Middle frontal gyrus (tissue), 1 donor: ENCODE results near the gene MAP2K3.
A peak's percentile ranks its signal among the peaks of the same experiment; 100 is the strongest.

Experiments
- DNase-seq: peaks from one replicate; pipeline ENCODE4 v3.0.0-alpha.2; 2015; ENCODE audit warnings: low spot score; ENCODE audit errors: extremely low spot score

The MAP2K3 gene

GRCh38 chr17:21282231-21282630, 2.3 kb upstream of the MAP2K3 start:
- DNase-seq: no peak

- DNase-seq: no peak
Measured at GRCh38 chr17:21282850-21283249, 1.7 kb upstream of the MAP2K3 start.

GRCh38 chr17:21283482-21284318, 811 bp upstream of the MAP2K3 start:
- DNase-seq: no peak

GRCh38 chr17:21285164-21286065, 904 bp downstream of the MAP2K3 start:
- DNase-seq: no peak

GRCh38 chr17:21286066-21286770, 1.7 kb downstream of the MAP2K3 start:
- no peak for DNase-seq

GRCh38 chr17:21286909-21287702, 2.6 kb downstream of the MAP2K3 start:
- no peak for DNase-seq

GRCh38 chr17:21287703-21288449, 3.4 kb downstream of the MAP2K3 start:
- DNase-seq: peak; percentile 50

- no peak for DNase-seq
Measured at GRCh38 chr17:21288571-21289017, 4.1 kb downstream of the MAP2K3 start.

GRCh38 chr17:21289175-21289901, 4.8 kb downstream of the MAP2K3 start:
- no peak for DNase-seq

GRCh38 chr17:21289902-21290571, 5.5 kb downstream of the MAP2K3 start:
- DNase-seq: no peak

- DNase-seq: no peak
Measured at GRCh38 chr17:21291357-21291756, 6.8 kb downstream of the MAP2K3 start.

GRCh38 chr17:21291862-21292261, 7.4 kb downstream of the MAP2K3 start:
- no peak for DNase-seq

- DNase-seq: no peak
Measured at GRCh38 chr17:21292867-21293830, 8.6 kb downstream of the MAP2K3 start.

GRCh38 chr17:21293831-21294210, 9.3 kb downstream of the MAP2K3 start:
- DNase-seq: no peak

- no peak for DNase-seq
Measured at GRCh38 chr17:21294321-21295035, 10.0 kb downstream of the MAP2K3 start.

GRCh38 chr17:21295036-21295952, 10.8 kb downstream of the MAP2K3 start:
- DNase-seq: no peak
